Mesenteric fat pad (tissue), 1 donor: ENCODE results near the gene ATP8A2. TPM values are rescaled to one million over a fixed set of nuclear protein-coding genes. Genes with fewer than 3 reads are reported as not detected.
"Not testable (repeated sequence)": the region's sequence is repeated elsewhere in the genome, so short reads cannot be mapped to it uniquely, and the experiment has no call there.

Experiments
- DNase-seq: peaks from one replicate; pipeline ENCODE4 v3.0.0-alpha.2; 2020; ENCODE audit warnings: low spot score
- total RNA-seq: library from RNA; stranded (reverse); fragmentation: NEBNext Ultra II Directional; extraction: Animal tissue kit (Norgen Biotek cat#: 25700); gene quantifications from one replicate; pipeline ENCODE4 v1.2.1, GENCODE V29; 2021
- donor health status: DM: yes; HTN: yes; CAD: no.

Gene ATP8A2
- total RNA-seq, 1 donor from 2014 or later: 0.10 TPM

DNA sequence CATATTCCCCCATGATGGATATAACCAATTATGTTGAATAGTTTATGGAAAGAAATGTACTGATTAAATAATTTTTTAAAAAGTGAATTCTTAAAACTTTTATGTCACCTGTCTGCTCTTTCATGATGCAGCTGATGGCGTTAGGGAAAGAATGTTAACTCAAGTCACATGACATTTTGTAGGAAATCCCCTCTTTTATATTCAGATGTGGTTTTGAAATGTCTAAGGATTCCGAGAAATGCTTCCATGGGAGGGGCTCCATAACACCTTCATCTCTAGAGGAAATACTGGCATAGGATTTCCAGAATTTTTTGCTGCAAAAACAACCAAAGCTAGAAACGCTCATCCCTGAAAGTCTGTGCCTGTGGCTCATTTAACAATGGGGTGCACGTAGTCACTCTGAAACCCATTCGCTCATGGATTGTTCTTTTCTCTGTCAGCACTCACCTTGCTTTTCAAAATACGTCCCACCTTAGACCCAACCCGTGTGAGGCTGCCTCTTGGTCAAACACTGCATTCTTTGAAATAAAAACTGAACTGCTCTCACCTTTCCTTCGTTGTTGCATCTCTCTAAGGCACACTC, 391.1 kb downstream of the ATP8A2 start:
- no peak for DNase-seq

- DNase-seq: no peak
Observed at GRCh38 chr13:25764378-25764777, 392.6 kb downstream of the ATP8A2 start.

DNA sequence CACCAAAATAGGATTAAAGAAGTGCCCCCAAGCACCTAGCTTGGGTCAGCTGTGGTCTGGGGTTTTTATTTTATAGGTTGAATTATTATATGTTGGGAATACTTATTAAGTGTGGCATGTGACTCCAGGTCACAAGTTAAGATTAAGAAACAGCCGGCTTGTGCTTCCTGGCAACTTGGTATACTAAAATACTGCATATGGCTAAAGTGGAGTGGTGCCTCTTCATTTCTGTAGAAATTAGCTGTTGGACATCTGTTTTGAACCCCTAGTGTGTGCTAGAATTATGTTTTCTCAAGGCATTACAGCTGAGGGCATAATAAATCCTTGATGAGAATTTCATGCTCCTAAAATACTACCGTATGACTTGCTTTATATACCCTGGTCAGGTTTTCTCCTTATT, 393.5 kb downstream of the ATP8A2 start:
- no peak for DNase-seq

DNA sequence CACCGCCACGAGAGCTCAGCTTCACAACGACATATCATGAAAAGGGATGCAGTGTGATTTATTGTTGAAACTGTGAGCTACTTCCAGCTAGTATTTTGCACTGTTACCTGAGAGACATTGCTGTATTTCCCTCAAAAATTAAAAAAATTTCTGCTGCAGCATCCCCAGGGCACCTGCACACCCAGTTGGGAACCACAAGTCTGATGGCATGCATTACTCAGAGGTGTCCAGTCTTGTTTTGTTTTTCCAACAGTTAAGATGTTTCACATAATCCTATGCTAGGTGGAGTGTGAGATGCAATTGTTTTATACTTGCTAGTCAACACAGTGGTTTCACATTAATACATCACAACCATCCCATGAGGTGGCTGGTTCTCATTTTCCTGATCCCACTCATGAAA, 394.8 kb downstream of the ATP8A2 start:
- no peak for DNase-seq

- DNase-seq: no peak
Observed at GRCh38 chr13:25766991-25767390, 395.2 kb downstream of the ATP8A2 start.

- no peak for DNase-seq
Observed at GRCh38 chr13:25768376-25768775, 396.6 kb downstream of the ATP8A2 start.

GRCh38 chr13:25768838-25769237, 397.1 kb downstream of the ATP8A2 start:
- DNase-seq: no peak

GRCh38 chr13:25770601-25771000, 398.8 kb downstream of the ATP8A2 start:
- no peak for DNase-seq

DNA sequence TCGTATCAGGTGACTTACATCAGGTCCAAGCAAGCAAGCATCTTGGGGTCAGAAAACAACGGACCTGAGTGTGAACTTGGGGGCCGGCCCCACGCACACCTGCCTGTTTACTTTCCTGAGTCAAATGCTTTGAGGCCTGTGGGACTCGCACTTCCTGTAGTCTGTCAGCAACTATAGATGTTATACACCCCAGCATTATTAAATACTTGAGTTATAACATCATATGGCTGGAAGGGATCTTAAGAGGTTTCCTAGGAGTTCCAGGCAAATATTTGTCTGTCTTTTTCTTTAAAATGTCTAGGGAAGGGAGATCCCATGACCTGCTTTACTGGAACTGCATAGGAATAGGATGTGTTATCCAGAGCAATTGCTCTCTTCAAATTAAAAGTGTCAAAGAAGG, 399.4 kb downstream of the ATP8A2 start:
- no peak for DNase-seq

GRCh38 chr13:25771641-25772478, 400.1 kb downstream of the ATP8A2 start:
- no peak for DNase-seq

DNA sequence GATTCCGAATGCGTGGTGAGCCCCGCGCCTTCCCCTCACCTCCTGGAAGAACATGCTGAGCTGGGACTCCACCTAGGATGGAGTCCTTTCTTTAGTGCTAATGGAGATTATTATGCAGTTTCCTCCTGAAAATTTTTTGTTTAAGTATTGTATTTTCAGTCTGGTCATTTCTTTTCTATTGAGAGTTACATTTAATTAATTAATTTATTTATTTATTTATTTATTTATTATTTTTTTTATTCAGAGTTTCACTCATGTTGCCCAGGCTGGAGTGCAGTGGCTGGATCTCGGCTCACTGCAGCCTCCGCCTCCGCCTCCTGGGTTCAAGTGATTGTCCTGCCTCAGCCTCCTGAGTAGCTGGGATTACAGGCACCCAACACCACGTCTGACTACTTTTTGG, 400.8 kb downstream of the ATP8A2 start:
- not testable (repeated sequence) for DNase-seq

GRCh38 chr13:25774056-25774455, 402.3 kb downstream of the ATP8A2 start:
- not testable (repeated sequence) for DNase-seq

DNA sequence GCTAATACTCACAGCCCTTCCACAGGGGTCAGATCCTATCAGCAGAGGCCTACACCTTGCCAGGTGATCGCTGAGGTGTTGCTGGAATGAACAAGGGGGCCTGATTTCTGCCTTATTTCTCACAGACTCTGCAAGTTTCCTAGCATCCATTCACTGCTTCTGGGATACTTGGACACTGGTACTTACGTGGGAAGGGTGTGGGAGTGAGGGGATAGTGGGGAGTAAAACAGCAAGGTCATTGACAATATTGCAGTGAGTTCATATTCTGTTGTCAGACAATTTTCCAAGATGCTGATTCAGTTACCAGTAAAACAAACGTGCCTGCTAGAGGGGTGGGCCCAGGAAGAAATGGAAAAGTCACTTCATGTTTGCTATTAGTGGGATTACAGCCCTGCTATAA, 403.5 kb downstream of the ATP8A2 start:
- DNase-seq: no peak

- DNase-seq: no peak
Observed at GRCh38 chr13:25775986-25776385, 404.2 kb downstream of the ATP8A2 start.

- no peak for DNase-seq
Observed at GRCh38 chr13:25776722-25777121, 404.9 kb downstream of the ATP8A2 start.

GRCh38 chr13:25777509-25777908, 405.7 kb downstream of the ATP8A2 start:
- DNase-seq: no peak

GRCh38 chr13:25778365-25778764, 406.6 kb downstream of the ATP8A2 start:
- DNase-seq: no peak

- no peak for DNase-seq
Observed at GRCh38 chr13:25778808-25779305, 407.1 kb downstream of the ATP8A2 start.

DNA sequence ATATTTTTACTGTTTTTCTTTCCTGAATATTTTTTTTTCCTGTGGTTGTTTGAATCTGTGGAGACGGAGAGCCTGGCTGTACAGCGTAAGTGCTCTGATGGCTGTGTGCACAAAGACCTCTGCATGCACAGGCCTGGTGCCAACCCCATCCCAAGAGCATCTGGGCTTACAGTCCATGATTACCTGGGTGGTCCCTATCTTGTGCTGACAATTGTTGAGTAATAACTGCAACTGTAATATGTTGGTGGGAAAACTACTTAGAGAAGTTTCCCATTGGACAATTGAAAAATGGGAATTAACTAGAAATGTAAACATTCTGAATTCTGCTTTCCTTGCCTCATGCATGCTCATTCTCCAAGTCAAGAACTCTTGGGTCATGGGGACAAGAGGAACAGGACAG, 411.3 kb downstream of the ATP8A2 start:
- DNase-seq: no peak

- DNase-seq: no peak
Observed at GRCh38 chr13:25783601-25784024, 411.8 kb downstream of the ATP8A2 start.

DNA sequence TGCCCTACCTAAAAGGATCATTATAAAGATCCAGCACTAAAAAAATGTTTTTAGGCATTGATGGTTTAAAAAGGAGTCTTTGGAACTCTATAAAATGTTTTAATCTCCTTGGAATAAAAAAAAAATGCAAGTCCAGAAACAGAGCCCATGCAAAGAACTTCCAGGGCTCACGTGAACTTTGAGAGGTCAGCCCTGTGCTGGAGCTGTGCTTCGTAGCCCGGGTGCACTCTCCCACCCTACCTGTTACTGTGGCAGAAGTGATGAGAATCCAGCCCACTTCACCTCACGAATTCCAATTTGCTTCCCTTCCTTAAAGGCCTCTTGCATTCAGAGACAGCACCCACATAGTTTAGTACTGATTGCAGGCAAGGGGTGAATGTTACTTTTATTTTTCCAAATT, 412.3 kb downstream of the ATP8A2 start:
- no peak for DNase-seq

DNA sequence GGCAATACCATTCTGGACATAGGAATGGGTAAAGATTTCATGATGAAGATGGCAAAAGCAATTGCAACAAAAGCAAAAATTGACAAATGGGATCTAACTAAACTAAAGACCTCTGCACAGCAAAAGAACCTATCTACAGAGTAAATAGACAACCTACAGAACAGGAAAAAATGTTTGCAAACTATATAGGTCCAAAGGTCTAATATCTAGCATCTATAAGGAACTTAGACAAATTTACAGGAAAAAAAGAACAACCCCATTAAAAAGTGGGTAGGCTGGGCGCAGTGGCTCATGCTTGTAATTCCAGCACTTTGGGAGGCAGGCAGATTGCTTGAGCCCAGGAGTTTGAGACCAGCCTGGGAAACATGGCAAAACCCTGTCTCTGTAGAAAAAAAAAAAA, 418.4 kb downstream of the ATP8A2 start:
- not testable (repeated sequence) for DNase-seq

DNA sequence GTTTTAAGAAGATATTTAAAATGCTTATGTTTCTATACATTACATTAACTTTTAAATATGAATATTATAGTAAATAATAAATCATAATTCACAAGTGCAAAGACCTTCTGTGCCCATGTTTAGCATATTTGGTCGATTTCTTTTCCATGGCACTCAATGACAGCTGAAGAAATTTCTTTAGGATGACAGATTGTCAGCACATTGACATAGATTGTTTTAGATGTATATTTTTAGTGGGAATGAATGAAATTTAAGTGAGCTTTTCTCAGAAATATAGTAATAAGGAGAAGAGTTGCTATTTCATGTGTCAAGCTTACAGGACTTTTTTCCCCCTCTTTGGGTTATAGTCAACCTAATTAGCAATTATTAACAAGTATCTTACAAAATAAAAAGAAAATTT, 423.5 kb downstream of the ATP8A2 start:
- DNase-seq: no peak
